HPDE6-E6E7 (cell line): ENCODE measurements around the gene PASD1.

Source experiments
- DNase-seq: peaks from one replicate; pipeline ENCODE4 v3.0.0; 2011; ENCODE audit warnings: missing footprints; ENCODE audit errors: extremely low spot score

PASD1 gene

DNA sequence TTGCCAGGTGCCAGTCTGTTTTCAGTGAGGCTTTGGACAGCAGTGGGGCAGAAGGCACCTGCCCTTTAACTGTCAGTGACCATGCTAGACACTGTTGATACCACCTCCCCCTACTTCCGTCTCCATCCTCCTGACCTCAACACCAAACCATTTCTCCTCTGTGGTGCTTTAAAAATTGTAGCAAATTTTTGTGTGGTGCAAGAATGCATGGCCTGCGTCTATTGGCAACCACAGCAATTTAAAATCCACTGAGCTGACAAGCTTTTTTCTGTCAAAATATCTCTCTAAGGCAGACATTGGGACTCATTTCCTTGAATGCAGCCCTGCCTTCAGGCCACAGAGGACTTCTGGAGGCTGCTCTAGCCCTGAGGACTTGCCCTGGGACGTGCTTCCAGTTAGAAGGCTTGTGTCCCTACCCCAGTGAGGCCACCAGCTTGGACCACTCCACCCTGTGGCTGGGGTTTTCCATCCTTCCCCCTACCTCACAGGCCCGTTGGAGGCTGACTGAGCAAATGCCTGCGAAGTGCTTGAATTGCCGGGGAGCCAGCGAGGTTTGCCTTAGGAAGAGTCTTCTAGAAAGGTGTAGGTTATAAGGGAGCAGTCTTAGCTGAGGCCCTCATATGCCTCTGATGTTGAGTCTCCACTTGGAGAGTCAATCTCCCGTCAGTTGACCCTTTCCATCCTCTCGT, 138.7 kb downstream of the PASD1 start:
- no peak for DNase-seq

DNA sequence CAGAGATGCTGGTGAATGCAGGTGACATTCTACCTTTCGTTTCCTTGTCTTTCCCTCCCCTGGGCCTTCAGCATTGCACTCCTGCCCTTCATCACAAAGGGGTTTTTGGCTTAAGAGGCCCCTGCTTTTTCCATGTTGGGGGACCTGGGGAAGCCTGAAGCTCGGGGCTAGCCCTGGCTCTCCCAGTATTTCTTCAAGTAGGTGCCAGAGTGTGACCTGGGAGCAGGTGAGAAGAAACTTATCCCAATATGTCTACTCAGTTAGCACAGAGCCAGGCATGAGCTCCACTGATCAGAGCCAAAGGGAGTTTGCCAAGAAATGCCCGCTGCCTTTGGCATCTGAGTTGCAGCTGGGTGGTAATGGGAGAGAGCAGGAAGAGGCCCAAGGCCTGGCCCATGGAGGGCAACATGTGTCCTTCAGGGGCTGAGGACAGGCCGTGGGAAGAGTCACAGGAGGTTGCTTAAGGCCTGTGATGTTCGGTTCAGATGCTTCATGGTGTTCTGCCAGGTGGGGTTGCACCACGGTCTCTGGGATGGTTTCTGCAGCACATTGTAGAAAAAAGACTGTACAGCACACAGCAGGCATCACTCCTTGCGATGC, 139.4 kb downstream of the PASD1 start:
- no peak for DNase-seq

DNA sequence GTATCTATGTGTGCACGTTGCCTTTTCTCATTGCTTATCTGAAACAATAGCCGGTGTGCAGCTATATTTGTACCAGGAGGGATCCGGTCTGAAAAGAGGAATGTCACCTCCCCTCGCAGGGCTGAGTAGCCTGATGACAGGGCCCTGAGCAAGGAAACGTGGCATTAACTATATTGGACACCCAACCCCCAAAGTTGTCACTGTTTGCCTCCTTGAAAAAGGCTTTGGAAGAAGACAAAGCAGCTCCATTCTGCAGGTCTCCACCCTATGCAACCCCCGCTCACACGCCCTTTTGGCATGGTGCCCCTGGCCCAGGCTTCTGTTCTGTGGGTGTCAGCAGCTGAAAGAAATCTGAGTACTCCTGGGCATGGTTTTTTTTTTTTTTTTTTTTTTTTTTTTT, 140.0 kb downstream of the PASD1 start:
- DNase-seq: no peak

DNA sequence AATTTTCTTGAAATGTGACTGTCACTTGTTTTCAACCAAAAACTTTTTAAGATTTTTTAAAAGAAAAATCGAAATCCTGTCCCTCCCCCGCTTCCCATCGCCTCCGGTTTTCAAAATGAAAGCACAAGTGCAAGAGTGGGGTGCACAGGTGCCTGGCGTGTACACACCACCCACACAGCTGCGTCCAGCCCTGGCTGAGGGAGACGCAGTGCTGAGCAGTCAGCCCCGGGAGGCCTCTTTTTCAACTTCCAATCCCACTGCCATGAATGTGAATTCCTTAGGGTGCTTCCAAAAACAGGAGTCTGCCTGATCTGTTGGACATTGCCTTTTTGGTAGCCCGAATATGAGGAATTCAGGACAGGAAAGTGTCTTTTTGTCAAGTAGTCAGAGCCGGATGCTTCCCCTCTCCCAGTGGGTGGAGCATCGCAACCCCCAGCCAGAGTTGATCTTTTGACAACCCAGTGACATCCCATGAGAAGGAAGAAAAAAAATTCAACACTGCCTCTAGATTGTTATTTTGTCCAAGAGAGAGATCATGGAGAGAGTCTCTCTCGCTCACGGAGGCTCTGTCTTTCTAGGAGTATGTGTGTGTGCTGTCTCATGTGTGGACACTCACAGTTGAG, 140.7 kb downstream of the PASD1 start:
- no peak for DNase-seq

DNA sequence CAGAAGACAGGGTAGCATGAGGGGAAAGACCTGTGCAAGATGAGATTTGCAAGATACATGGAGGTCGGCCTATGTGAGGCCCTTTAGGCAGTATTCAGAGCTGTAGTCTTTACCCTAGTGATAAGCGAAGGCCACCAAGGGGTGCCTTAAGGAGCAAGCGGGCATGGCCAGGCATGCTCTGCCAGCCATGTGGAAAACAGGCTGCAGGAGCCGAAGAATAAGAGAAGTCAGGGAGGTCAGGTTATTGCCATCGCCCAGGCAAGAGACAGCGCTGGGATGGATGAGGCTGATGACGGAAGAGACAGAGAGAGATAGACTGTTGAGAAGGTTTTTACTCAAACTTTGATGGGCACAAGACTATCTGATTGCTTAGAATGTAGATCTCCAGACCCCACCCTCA, 145.3 kb downstream of the PASD1 start:
- DNase-seq: no peak

DNA sequence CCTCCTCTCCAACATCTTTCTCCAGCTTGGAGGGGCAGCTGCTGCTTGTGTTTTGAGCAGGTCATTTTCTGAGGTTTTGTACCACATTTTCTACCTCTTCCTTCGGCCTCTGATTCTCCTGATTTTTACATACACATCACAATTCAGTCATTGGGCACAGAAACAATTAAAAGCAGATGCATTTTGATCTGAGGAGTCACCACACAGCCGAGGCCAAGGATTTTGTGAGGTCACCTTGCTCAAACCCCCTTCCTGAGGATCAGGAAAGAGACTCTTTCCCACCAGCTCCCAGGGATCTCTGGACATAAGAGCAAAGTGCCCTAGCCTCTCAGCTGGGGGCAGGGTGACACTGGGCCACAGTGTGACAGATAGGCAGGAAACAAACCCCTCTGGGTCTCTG, 147.0 kb downstream of the PASD1 start:
- DNase-seq: no peak

DNA sequence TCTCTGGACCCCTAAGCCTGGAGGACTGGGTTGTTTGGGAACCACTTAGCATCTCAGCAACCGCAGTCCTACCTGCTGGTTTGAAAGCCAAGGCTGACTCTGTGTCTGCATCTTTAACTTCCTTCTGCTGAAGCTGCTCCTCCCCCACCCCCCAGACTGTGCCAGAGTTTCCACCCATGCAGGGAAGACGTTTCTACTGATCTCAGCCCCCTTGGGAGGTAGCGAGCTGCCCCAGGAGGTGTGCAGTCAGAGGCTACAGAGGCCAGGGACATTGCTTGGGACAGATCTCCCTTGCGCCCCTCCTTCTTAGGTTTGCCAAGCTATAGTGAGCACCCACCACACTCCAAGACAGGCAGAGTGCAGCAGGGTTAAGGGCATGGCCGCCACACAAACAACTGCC, 147.7 kb downstream of the PASD1 start:
- DNase-seq: no peak

DNA sequence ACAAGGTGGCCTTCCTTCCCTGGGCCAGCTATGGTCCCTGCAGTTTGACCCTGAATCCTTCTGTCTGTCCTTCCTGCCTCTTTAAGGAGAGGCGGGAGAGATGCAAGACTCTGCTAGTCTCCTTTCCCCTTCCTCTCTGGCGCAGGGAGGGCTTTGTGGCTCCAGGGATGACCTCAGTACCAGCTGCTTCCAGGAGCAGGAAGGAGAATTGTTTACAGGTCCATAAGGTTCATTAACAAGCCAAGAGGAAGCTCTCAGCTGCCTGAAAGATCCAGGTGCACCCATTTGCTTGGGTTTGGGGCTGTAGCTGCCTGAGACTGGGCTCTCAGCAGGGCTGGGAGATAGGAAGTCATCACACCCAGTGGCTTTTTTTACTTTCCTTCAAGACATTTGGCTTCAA, 148.3 kb downstream of the PASD1 start:
- no peak for DNase-seq

DNA sequence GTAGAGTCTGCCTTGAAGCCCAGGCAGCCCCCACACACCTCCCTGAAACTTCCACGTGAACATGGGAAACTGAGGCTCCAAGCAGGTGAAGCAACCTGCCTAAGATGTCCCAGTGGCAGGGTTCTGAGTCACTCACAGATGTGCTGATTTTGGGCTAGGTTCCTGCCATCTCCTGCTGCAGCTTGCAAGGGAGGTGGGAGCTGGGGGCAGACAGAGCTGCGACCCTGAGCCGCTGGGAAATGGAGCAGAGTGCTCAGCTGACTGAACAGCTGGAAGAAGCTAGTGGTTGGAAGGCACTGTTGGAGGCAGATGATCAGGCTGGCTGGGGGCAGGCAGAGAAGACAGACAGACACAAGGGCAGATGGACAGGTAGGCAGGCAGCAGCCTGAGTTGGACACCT, 148.8 kb downstream of the PASD1 start:
- DNase-seq: no peak

DNA sequence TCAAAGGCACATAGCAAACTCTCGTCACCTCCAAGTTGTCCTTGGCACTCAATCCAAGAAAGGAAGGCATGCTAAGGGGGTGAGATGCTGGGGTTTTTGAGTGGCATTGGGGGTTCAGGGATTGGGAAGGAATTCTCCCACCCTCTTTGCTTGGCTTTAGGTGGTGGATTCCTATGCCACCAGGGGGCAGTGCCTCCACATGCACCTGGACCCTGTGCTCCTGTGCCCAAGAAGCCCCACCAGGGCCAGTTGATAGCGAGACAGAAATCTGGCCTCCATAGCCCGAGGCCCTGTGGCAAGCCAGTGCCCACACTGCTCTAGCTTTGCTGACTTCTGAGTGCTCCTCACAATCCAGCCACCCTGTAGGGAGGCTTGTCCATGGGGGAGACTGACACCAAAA, 150.4 kb downstream of the PASD1 start:
- DNase-seq: peak; percentile 25

DNA sequence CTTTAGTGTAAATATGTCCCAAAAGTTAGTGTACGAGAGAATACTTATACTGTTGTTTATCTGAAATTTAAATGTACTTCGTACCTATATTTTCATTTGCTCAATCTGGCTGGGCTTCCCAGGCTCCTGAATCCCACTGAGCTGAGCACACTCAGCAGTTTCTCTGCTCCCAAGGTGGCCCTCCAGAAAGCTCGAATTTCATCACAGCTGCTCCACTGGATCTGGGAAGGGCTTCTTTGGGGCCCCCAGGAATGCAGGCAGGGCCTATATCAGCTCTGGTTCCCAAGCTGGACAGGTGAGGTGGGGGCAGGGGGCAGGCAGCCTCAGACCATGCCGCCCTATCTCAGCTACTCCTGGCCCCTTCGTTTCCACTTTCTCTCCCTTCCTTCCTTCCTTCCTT, 150.9 kb downstream of the PASD1 start:
- no peak for DNase-seq

DNA sequence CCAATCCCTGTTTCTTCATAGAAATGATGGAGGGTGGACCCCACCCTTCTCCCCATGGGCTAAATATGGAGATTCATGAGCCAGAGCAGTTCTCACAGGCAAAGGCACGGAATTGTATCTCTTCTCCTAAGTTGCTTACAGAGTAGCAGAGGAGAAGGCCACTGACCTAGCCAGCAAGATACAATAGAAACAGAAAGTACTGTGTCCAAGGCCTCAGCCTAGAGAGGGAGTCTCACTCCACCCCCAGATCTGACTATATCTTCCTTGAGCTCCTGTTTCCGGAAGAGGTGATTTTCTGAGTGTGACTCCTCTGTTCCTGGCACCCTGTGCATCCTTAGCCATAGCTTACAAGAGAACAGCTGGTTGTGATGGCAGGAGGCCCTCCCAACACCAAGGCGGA, 152.3 kb downstream of the PASD1 start, which contains the start of gene FATE1:
Gene FATE1 (plus strand): TSS at position 284 of the 400 bp plus-strand sequence. CDS start 85 bp downstream, at position 369.
- no peak for DNase-seq

DNA sequence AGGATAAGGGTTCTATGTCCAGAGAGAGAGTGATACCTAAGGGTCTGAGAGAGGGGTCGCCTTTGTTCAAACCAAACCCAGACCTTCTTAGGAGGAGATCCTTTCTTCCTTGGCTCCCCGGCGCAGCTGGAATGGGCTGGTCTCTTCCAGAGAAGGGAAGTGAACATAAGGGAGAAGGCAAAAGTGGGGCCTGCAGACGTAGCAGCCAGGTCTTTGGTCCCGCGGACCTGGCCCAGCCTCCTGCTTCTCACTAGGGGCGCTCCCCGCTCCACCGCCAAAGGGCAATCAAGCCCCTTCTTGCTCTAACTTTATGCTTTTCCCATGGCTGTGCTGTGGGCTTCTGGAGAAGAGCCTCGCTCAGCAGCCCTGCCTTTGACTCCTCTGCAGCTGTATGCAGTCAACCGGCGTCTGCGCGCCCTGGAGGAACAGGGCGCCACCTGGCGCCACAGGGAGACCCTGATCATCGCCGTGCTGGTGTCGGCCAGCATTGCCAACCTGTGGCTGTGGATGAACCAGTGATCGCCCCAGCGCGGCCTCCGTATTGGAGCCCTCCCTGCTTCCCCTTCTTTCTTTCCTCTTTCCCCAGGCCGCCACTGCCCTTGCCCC, 158.9 kb downstream of the PASD1 start:
- no peak for DNase-seq

DNA sequence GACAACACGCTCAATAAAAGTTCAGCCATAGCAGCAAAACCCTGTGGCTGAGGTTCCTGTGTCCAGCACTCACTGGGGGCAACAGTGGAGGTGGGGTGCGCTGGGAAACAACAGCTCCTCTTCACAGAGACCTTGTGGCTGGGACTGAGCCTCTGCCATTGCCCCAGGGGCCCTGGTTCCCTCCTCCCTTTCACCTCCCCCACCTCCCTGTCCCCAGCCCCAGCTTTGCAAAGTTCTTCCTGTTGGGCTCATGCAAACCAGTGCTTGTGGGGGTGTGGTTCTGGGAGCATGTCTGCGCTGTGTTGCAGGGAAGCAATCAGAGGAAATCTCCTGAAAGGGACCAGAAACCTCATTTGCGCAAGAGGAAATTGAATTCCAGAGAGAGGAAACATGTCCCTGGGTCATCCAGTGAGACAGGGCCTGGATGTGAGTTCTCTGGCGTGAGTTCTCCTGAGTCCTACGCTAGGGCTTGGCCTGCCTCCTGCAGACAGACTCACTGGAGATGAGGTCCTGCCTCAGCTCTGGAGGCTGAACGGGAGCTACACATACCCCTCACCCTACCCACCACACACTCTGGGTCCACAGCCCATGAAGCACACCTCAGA, 159.8 kb downstream of the PASD1 start:
- no peak for DNase-seq

DNA sequence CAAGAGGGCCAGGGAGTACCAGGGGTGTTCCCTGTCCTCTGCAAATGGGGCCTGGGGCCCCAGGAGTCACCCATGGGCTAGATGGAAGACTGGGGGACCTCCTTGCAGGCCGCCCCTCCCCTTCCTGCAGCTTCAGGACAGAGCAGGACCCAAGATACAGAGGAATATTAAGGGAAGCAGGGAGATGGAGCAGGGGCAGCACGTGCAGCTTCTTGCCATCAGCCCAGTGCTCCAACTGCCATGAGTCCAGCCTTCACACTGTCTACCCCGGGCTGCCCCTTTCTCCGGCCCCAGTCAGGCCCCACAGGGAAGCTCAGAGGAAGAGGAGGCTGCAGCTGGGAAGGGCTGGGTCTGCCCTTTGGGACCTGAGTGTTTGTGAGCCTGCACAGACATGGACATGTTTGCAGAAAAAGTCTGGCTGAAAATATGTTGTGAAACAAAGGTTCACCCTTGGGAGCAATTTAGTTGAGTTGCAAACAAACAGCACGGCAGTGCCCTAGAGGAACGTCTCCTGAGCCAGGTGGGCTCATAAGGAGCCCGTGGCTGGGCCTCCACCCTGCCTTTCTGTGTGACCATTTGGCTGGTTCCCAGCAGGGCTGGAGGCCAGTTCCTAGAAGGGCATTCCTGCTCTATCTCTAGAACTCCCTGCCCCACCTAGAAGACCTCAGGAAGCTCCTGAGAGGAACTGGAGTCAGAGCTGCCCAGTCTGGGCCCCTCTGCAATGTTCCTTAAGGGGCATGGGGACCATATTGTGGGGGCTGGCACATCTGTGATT, 161.3 kb downstream of the PASD1 start:
- DNase-seq: no peak

DNA sequence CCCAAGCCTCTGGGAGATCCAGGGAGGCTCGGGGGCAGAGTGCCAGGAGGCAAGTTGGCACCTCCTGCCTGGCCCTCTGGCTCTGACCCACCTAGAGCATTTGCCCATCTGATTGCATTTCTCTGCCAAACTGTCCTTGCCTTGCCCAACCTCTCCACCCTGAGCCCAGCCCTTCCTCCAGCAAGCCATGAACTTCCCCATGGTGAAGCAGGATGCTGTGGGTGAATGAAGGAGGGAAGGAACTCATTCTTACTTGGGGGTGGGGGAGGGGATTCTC, 161.8 kb downstream of the PASD1 start:
- no peak for DNase-seq
